ENCODE measurements around the gene SLAMF6.
A peak's percentile ranks its signal among the peaks of the same experiment; 100 is the strongest.
"Not testable (repeated sequence)": the region's sequence is repeated elsewhere in the genome, so short reads cannot be mapped to it uniquely, and the experiment has no call there.

The SLAMF6 gene

GRCh38 chr1:160500321-160500990 is 22.6 kb downstream of the SLAMF6 start:
- no peak for DNase-seq

DNA sequence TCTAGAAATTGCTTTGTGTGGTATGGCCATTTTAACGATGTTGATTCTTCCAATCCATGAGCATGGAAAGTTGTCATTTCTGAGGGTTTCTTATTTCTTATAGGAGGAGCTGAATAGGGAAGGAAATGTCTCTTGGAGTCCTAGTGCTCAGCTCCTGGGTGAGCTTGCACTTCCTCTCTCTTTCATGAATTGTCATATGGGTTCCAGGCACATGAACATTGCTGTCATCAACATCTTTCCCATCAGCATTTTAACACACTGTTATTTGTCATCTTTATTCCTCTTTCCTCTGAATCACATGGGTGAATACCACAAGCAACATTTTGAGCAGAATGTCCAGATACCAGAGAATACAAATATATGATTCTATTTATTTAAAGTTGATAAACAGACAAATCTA is 23.4 kb downstream of the SLAMF6 start:
- no peak for DNase-seq

GRCh38 chr1:160498301-160499065 is 24.6 kb downstream of the SLAMF6 start:
- not testable (repeated sequence) for DNase-seq

- DNase-seq = no peak
Observed at GRCh38 chr1:160496334-160496733, 26.7 kb downstream of the SLAMF6 start.

DNA sequence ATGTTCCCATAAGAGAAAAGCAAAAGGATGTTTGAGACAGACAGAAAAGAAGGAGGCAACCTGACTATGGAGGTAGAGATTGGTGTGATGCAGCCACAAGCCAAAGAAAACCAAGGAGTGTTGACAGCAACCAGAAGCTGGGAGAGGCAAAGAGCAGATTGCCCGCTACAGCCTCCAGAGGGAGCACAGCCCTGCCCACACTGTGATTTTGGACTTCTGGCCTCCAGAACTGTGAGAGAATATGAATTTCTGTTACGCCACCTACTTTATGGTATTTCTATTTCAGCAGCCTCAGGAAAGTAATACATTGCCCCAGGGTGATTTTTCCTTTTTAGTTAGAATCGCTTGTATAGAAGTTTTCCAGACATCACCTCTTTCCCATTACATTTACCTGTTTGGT is 28.4 kb downstream of the SLAMF6 start:
- peak; percentile 29 for DNase-seq

DNA sequence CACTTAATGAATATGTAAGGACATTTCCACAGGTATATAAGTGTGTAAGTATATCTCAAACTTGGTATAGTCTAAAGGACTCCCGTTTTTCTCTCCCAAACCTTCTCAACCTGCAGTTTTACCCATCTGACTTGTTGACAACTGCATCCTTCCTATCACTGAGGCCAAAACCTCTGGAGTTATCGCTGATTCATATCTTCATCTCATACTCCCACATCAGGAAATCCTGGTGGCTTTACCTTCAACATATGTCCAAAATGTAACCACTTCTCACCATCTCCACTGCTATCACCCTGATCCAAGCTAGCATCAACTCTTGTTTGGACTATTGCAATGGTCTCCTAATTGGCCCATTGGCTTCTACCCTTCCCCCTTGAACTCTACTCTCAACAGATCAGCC is 30.4 kb downstream of the SLAMF6 start:
- DNase-seq = no peak

GRCh38 chr1:160491981-160492380 is 31.1 kb downstream of the SLAMF6 start:
- no peak for DNase-seq

- no peak for DNase-seq
Observed at GRCh38 chr1:160491017-160491416, 32.0 kb downstream of the SLAMF6 start.

- no peak for DNase-seq
Observed at GRCh38 chr1:160489513-160490261, 33.4 kb downstream of the SLAMF6 start.

- no peak for DNase-seq
Observed at GRCh38 chr1:160488347-160489058, 34.6 kb downstream of the SLAMF6 start.

GRCh38 chr1:160486453-160486852 is 36.6 kb downstream of the SLAMF6 start:
- no peak for DNase-seq

DNA sequence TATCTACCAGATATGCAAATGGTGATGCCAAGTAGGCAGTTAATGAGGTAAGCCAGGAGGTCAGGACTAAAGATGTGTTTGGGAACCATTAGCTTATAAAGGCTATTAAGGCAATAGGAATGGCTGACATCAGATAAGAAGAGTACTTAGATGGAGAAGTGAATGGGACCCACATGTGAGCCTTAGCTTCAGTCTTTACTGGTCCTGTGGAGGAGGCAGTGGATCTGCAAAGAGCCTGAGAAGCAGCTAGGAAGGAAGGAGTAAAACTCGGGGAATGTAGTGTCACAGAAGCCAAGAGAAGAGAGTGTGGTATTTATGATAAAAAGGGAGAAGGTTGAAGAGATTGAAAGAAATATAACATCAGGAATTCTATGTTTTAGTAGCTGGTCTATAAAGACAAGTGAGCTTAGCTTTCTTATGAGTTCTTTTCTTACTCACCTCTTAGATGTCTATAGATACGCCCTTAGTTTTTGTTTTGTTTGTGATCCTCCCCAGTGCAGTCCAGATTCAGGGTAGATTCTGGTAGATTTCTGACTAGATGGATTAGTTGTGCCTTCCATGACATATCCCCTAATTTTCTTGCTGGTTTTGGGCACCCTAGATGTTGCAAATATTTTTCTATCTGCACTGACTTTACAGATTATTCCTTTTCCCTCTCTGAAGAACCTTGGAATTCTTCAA is 39.4 kb downstream of the SLAMF6 start:
- no peak for DNase-seq

- DNase-seq = no peak
Observed at GRCh38 chr1:160481979-160482596, 41.0 kb downstream of the SLAMF6 start.

GRCh38 chr1:160480781-160481180 is 42.3 kb downstream of the SLAMF6 start:
- not testable (repeated sequence) for DNase-seq

DNA sequence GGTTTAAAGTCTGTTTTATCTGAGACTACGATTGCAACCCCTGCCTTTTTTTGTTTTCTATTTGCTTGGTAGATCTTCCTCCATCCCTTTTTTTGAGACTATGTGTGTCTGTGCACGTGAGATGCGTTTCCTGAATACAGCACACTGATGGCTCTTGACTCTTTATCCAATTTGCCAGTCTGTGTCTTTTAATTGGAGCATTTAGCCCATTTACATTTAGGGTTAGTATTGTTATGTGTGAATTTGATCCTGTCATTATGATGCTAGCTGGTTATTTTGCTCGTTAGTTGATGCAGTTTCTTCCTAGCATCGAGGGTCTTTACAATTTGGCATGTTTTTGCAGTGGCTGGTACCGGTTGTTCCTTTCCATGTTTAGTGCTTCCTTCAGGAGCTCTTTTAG is 44.0 kb downstream of the SLAMF6 start:
- not testable (repeated sequence) for DNase-seq

GRCh38 chr1:160474392-160475242 is 48.4 kb downstream of the SLAMF6 start:
- DNase-seq = no peak

DNA sequence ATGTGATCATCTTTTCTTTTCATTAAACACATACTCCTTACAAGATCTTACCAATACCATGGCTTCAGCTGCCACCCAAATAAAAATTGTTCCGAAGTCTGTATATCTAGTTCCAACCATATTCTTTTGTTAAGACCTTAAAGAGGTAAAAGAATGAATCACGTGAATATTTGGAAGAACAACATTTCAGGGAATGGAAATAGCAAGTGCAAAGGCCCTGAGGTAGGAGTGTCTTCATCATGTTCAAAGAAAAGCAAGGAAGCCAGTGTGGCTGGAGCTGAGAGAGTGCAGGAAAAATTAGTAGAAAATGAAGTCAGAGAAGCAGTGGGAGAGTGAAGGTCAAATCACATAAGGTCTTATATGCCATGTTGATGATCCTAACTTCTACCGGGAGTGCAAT is 50.9 kb downstream of the SLAMF6 start:
- DNase-seq = no peak

DNA sequence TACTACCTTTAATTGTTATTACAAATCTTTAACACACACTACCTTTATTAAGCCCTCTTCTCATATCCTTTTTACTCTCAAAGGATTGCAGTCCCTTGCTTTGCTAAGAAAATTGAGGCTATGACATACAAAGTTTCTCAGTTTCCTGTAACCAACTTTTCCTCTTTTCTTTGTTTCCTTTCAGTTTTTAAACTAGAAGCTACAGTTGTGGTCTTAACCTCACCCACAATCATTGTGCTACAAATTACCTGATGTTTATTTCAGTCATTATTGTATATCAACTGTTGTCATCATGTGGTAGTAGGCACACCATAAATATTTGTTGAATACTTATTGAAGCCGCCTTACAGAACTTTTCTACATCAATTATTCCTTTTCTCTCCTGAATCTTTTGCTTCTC is 51.8 kb downstream of the SLAMF6 start:
- DNase-seq = no peak

- DNase-seq = no peak
Observed at GRCh38 chr1:160467576-160467975, 55.5 kb downstream of the SLAMF6 start.

GRCh38 chr1:160466961-160467360 is 56.1 kb downstream of the SLAMF6 start:
- DNase-seq = no peak

GRCh38 chr1:160465123-160465522 is 57.9 kb downstream of the SLAMF6 start:
- DNase-seq = no peak

Measured in NCI-H82 (cell line).